Ammon's horn (tissue), 1 donor: ENCODE data around the gene PCDHGA11.
"Not testable (repeated sequence)": the region's sequence is repeated elsewhere in the genome, so short reads cannot be mapped to it uniquely, and the experiment has no call there.

Experiments used
- DNase-seq: peaks from one replicate; pipeline ENCODE4 v3.0.0-alpha.2; 2016; ENCODE audit warnings: low spot score

Gene PCDHGA11

GRCh38 chr5:141420855-141421488, at the start of gene PCDHGA11:
Gene PCDHGA11, plus strand, starts transcription at chr5:141421051. Its CDS starts 177 bp downstream, at chr5:141421228.
- no peak for DNase-seq

GRCh38 chr5:141371572-141372475, 49.0 kb upstream of the PCDHGA11 start:
- no peak for DNase-seq

- no peak for DNase-seq
Measured at GRCh38 chr5:141373673-141374317, 47.1 kb upstream of the PCDHGA11 start, which contains the start of gene PCDHGA6. Gene PCDHGA6, plus strand, starts transcription at chr5:141373891. Its CDS starts 193 bp downstream, at chr5:141374084.

- no peak for DNase-seq
Measured at GRCh38 chr5:141374627-141375026, 46.2 kb upstream of the PCDHGA11 start.

GRCh38 chr5:141375444-141376155, 45.3 kb upstream of the PCDHGA11 start:
- not testable (repeated sequence) for DNase-seq

- DNase-seq = no peak
Measured at GRCh38 chr5:141382469-141383294, 38.2 kb upstream of the PCDHGA11 start, which contains the start of gene PCDHGA7. Gene PCDHGA7, plus strand, starts transcription at chr5:141382742. Its CDS starts 158 bp downstream, at chr5:141382900.

- DNase-seq = no peak
Measured at GRCh38 chr5:141383345-141383744, 37.5 kb upstream of the PCDHGA11 start.

- no peak for DNase-seq
Measured at GRCh38 chr5:141384471-141385267, 36.2 kb upstream of the PCDHGA11 start.

GRCh38 chr5:141387557-141388311, 33.1 kb upstream of the PCDHGA11 start, which contains the start of gene PCDHGB4:
Gene PCDHGB4, plus strand, starts transcription at chr5:141387698. Its CDS starts 187 bp downstream, at chr5:141387885.
- DNase-seq = not testable (repeated sequence)

- DNase-seq = no peak
Measured at GRCh38 chr5:141388661-141389060, 32.2 kb upstream of the PCDHGA11 start.

- DNase-seq = no peak
Measured at GRCh38 chr5:141389153-141390042, 31.5 kb upstream of the PCDHGA11 start.

GRCh38 chr5:141392429-141393198, 28.2 kb upstream of the PCDHGA11 start, which contains the start of gene PCDHGA8:
Gene PCDHGA8, plus strand, starts transcription at chr5:141392633. Its CDS starts 181 bp downstream, at chr5:141392814.
- no peak for DNase-seq

- DNase-seq = no peak
Measured at GRCh38 chr5:141393267-141393666, 27.6 kb upstream of the PCDHGA11 start.

GRCh38 chr5:141394401-141395187, 26.3 kb upstream of the PCDHGA11 start:
- not testable (repeated sequence) for DNase-seq

GRCh38 chr5:141397756-141398551, 22.9 kb upstream of the PCDHGA11 start, which contains the start of gene PCDHGB5:
Gene PCDHGB5, plus strand, starts transcription at chr5:141397947. Its CDS starts 181 bp downstream, at chr5:141398128.
- not testable (repeated sequence) for DNase-seq
